Measurements from ENCODE around the gene KCNG2. TPM values are rescaled to one million over a fixed set of nuclear protein-coding genes. Genes with fewer than 3 reads are reported as not detected.

KCNG2 gene
- polyA plus RNA-seq, 1 donor from 2014 or later: not detected

GRCh38 chr18:79770501-79770815 is 27.3 kb upstream of the KCNG2 start:
- no peak overlapping the region for H3K4me2 ChIP-seq (ENCODE audit: low read length)
- H2AFZ ChIP-seq (ENCODE audit: low read depth, low read length): no peak overlapping the region
- H3K9me2 ChIP-seq (ENCODE audit: insufficient read depth, low read length): no peaks in the 10 kb centered on the region

GRCh38 chr18:79770826-79771225 is 26.9 kb upstream of the KCNG2 start:
- Histone ChIP-seq H3K9ac (ENCODE audit: low read length) (no peak overlapping the region), H3K27ac (ENCODE audit: low read length) (no peak overlapping the region), H3K4me3 (ENCODE audit: low read length) (no peak overlapping the region), H3K36me3 (ENCODE audit: insufficient read depth, low read length) (no peaks in the 10 kb centered on the region), H3K79me2 (replicated peaks; ENCODE audit: insufficient read depth, low read length) (no peaks in the 10 kb centered on the region), H3K9me3 (ENCODE audit: low read length) (no peaks in the 10 kb centered on the region), H2AFZ (ENCODE audit: low read depth, low read length) (no peak overlapping the region), H4K20me1 (ENCODE audit: insufficient read depth) (no peaks in the 10 kb centered on the region), H3K27me3 (ENCODE audit: insufficient read depth, low read depth, low read length) (no peaks in the 10 kb centered on the region), H3K4me2 (ENCODE audit: low read length) (no peak overlapping the region), H3K9me2 (ENCODE audit: insufficient read depth, low read length) (no peaks in the 10 kb centered on the region), H3F3A (ENCODE audit: insufficient read depth, low read length, poor library complexity, severe bottlenecking) (no peaks in the 10 kb centered on the region)
- no peak for TF ChIP-seq MXI1 (conservative IDR thresholded peaks at IDR 0.05; ENCODE audit: poor library complexity, severe bottlenecking)
- no peak for TF ChIP-seq EZH2 (IDR thresholded peaks at IDR 0.05; ENCODE audit: borderline replicate concordance, insufficient read depth, low read length, poor library complexity, severe bottlenecking)
- TF ChIP-seq TAF1 (IDR thresholded peaks at IDR 0.05; ENCODE audit: low read depth): no peak
- no peak for TF ChIP-seq REST (IDR thresholded peaks at IDR 0.05; ENCODE audit: borderline replicate concordance)
- TF ChIP-seq RAD21 (conservative IDR thresholded peaks at IDR 0.05): no peak
- TF ChIP-seq POLR2AphosphoS5 (IDR thresholded peaks at IDR 0.05): no peak
- no peak for TF ChIP-seq CTCF (IDR thresholded peaks at IDR 0.05; ENCODE audit: poor library complexity, severe bottlenecking)

More at GRCh38 chr18:79770501-79770815, 27.3 kb upstream of the KCNG2 start:
- no peak overlapping the region for H3K9ac ChIP-seq (ENCODE audit: low read length)
- H3K4me3 ChIP-seq (ENCODE audit: low read length): no peak overlapping the region
- no peak overlapping the region for H3K27ac ChIP-seq (ENCODE audit: low read length)
- H3K36me3 ChIP-seq (ENCODE audit: insufficient read depth, low read length): no peaks in the 10 kb centered on the region
- H3K27me3 ChIP-seq (ENCODE audit: insufficient read depth, low read depth, low read length): no peaks in the 10 kb centered on the region
- H3K79me2 ChIP-seq (replicated peaks; ENCODE audit: insufficient read depth, low read length): no peaks in the 10 kb centered on the region
- no peaks in the 10 kb centered on the region for H3F3A ChIP-seq (ENCODE audit: insufficient read depth, low read length, poor library complexity, severe bottlenecking)
- no peaks in the 10 kb centered on the region for H4K20me1 ChIP-seq (ENCODE audit: insufficient read depth)
- H3K9me3 ChIP-seq (ENCODE audit: low read length): no peaks in the 10 kb centered on the region
- TF ChIP-seq EZH2 (IDR thresholded peaks at IDR 0.05; ENCODE audit: borderline replicate concordance, insufficient read depth, low read length, poor library complexity, severe bottlenecking): no peak
- TF ChIP-seq RAD21 (conservative IDR thresholded peaks at IDR 0.05): no peak
- TF ChIP-seq REST (IDR thresholded peaks at IDR 0.05; ENCODE audit: borderline replicate concordance): no peak
- no peak for TF ChIP-seq TAF1 (IDR thresholded peaks at IDR 0.05; ENCODE audit: low read depth)
- no peak for TF ChIP-seq POLR2AphosphoS5 (IDR thresholded peaks at IDR 0.05)
- no peak for TF ChIP-seq MXI1 (conservative IDR thresholded peaks at IDR 0.05; ENCODE audit: poor library complexity, severe bottlenecking)
- no peak for TF ChIP-seq SMC3 (conservative IDR thresholded peaks at IDR 0.05; ENCODE audit: poor library complexity)
- no peak for TF ChIP-seq EP300 (conservative IDR thresholded peaks at IDR 0.05; ENCODE audit: poor library complexity, severe bottlenecking)
- TF ChIP-seq CTCF (IDR thresholded peaks at IDR 0.05; ENCODE audit: poor library complexity, severe bottlenecking): no peak
